Measurements from ENCODE around the gene ARIH2. TPM values are rescaled to one million over a fixed set of nuclear protein-coding genes. Genes with fewer than 3 reads are reported as not detected.

The ARIH2 gene
- total RNA-seq, 1 donor from 2014 or later, result 41.0 TPM

DNA sequence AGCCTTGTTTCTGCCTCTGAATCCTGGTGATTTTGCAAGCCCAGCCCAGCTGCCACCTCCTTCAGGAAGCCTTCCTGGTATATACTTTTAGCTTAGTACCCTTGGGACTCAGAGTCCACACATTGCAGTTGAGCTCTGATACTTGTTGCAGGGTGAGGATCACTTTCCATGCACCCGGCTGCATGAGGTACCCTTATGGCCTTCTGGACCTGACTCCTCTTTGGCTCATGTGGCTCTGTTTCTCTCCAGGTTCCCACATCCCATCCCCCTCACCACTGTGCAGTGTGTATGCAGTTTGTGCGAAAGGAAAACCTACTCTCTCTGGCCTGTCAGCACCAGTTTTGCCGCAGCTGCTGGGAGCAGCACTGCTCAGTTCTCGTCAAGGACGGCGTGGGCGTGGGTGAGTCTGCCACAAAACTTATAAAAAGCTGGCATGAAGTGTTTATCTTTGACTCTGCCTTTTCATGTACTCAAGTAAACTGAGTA lies 48.3 kb downstream of the ARIH2 start:
- no peak for ATAC-seq
- DNase-seq (ENCODE audit: low spot score), result no peak

DNA sequence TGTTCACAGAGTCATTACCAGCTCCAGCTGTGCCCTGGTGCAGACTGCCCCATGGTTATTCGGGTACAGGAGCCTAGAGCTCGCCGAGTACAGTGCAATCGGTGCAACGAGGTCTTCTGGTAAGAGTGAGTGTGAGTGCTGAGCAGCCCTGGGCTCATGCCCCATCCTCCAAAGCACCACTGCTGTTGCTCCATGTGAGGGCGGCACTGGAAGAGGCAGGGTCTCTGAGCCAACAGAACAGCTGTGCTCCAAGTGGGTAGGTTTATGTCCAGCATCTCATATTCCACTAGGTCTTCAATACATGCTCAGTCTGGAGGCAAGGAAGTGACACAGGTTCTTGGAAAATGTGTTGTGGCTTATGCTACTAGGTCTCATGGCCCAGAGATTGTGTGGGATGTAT lies 51.9 kb downstream of the ARIH2 start:
- no peak for ATAC-seq
- DNase-seq (ENCODE audit: low spot score), result no peak

DNA sequence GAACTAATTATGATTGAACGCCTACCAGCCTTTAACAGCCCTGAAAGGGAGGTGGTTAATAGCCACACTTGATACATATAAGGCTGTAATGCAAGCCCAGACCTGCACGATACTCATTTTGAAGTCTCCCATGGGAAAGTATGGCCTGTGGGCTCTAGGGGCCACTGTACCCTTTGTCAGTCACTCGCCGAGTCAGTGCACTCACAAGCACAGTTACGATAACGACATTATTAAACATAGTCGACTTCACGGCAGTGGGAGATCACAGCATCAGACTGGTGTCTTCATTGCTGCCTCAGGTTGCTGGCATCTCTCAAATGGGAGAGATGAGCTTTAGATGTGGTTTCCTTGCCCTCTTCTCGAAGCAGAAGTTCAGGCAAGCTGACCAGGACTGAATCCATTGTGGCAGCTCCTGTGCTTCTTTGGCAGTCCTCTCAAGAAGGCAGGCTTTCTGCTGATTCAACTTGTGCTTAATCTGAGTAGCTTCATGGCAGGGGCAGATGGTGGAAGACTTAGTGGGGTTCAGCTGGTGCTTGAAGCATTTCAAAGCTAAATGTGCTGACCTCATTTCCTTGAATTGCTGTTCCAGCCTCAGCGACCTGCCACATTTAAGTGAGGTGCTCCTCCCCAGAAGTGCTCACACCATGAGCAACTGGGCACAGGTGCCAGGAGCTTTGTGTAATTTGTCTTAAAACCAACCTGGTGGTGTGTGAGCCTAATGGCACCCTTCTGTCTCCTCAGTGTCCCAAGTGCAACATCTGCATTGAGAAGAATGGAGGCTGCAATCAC lies 55.6 kb downstream of the ARIH2 start:
- ATAC-seq, result no peak
- DNase-seq (ENCODE audit: low spot score), result no peak

DNA sequence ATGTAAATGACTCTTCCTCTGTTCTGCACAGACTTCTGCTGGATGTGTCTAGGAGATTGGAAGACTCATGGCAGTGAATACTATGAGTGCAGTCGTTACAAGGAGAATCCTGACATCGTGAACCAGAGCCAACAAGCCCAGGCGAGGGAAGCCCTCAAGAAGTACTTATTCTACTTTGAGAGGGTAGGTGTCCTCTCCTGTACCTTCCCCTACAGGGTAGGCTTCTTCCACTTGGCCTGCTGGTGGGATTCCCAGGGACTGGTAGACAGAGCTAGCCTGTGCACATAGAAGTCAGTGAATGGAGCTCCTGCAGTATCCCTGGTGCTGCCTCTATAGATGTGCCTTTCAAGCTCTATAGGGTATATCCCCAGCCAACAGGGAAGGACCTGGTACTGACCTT lies 60.8 kb downstream of the ARIH2 start:
- DNase-seq (ENCODE audit: low spot score) (no peak), ATAC-seq (no peak)

DNA sequence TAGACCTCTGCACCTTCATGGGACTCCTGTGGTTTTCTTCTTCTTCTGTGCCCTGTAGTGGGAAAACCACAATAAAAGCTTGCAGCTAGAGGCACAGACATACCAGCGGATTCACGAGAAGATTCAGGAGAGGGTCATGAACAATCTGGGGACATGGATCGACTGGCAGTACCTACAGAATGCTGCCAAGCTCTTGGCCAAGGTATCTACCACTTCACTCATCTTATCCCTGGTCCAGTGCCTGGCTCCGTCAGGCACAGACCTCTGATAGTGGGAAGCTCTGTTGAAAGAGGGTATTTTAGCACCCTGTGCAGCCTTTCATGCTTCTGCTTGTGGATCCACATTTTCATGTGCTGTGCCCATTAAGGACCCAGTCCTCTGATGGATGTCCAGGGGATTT lies 61.7 kb downstream of the ARIH2 start:
- DNase-seq (ENCODE audit: low spot score), result no peak
- ATAC-seq, result no peak

DNA sequence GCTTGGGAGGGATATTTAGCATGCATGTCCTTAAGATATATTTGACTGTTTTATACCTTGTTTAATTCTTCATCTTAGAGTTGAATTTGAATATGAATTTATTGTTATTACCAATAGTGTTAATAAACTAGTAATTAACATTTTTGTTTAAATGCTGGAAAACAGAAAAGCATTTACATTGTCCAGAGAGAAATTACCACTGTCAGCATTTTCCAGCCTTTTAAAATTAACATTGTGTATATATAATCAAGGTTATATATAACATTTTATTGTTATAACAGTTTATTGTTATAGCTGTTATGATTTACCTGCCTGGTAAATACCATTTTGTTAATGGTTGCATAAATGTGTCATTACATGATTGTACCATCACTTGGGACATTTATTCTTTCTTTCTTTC lies 63.4 kb downstream of the ARIH2 start:
- ATAC-seq (no peak), DNase-seq (ENCODE audit: low spot score) (no peak)

DNA sequence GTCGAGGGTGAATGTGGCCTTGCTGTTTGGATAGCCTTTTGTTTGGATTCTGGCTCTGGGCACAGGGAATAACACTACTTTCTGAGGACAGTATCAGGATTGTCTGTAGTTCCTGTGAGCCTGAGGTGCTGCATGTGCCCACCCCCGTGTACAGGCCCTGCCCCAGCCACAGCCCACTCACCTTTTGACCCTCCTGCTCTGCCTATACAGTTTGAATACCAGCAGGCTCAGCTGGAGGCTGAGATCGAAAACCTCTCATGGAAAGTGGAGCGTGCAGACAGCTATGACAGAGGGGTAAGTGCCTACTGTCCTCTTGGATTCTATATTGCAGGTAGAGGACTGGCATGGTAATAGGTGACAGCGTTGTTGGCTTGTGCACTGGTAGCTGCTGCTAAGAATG lies 64.0 kb downstream of the ARIH2 start:
- ATAC-seq (no peak), DNase-seq (ENCODE audit: low spot score) (no peak)

DNA sequence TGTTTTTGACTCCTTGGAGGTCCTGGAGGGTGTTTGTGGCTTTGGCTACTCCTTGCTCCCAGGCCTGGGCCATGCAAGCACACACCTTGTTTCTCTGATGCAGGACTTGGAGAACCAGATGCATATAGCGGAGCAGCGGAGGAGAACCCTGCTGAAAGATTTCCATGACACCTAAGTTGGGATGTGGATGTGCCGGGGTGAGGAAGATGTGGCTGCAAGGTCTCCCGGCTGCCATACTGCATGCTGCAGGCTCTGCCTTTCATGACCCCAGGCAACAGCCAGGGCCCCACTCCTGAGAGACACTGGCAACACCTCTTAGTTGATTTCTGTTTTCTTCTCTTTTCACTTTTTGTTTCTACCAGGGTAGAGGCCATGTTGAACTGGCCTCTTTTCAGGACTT lies 64.5 kb downstream of the ARIH2 start:
- no peak for DNase-seq (ENCODE audit: low spot score)
- no peak for ATAC-seq

DNA sequence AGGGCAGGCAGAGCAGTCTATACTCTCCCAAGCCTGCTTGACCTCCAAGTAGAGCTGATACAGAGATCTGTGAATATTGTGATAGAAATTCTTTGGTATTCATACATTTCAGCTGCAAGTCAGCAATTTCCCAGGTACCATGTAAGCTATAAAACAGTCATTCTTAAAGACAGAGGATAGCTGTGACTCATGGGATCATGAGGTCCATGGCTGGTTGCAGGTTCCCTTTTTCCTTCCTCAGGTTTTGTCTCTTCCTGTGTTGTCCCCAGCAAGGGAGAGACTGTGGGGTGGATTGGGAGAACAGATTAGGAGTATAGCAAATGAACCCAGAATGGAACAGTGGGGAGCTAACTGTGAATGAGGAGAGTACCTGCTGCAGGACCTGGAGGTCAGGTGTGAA lies 66.0 kb downstream of the ARIH2 start:
- no peak for DNase-seq (ENCODE audit: low spot score)
- no peak for ATAC-seq

DNA sequence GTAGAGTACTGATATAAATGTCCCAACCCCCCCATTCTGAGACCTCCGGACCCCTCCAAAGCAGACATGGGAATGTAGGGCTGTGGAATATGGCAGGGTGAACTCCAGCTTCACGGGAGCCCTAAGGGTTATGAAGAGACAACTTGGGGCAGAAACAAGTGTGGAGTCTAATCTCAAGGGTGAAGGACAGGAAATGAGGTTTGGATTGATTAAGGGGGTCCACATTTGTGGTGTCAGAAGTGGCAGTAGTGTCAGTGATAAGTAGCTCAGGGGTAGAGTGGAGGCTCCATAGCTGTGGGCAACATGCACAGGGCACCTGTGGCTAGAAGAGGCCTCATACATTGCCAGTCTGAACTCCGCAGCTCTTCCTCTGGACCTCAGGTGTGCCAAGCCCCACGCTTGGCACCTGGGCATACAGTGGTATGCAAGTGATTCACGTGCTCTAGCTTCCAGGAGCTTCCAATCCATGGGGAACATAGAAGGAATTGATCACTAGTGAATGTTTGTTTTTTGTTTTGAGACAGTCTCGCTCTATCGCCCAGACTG lies 67.3 kb downstream of the ARIH2 start:
- DNase-seq (ENCODE audit: low spot score) (no peak), ATAC-seq (no peak)

DNA sequence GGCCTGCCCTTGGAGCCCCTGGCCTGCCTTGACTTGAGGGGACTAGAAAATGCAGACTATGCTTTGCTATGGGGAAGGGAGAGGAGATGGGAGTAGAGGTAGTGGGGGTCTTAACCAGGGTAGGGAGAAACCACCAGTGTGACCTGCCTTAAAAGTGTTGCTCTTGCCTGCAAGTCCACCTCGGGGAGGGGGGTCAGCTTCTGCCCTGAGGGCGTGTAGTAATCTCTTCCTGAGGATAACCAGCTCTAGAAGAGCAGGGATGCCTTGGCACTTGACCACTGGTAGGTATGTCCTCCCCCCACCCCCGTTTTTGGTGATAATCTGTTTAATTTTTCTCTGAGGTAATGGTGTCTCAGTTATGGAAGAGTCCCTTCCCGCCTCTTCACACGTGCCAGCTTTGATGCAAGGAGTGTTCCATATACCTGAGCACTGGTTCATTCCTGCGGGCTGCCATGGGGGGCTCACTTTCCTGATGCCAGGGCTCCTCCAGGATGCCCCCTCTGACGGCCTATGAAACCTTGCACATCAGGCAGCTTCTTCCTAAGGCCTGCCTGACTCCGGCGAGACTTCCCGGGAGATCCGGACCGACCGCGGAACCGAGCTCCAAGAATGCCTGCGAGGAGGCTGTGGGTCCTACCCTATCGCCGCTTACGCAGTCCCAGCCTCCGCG lies 70.6 kb downstream of the ARIH2 start:
- ATAC-seq (no peak), DNase-seq (ENCODE audit: low spot score) (no peak)

DNA sequence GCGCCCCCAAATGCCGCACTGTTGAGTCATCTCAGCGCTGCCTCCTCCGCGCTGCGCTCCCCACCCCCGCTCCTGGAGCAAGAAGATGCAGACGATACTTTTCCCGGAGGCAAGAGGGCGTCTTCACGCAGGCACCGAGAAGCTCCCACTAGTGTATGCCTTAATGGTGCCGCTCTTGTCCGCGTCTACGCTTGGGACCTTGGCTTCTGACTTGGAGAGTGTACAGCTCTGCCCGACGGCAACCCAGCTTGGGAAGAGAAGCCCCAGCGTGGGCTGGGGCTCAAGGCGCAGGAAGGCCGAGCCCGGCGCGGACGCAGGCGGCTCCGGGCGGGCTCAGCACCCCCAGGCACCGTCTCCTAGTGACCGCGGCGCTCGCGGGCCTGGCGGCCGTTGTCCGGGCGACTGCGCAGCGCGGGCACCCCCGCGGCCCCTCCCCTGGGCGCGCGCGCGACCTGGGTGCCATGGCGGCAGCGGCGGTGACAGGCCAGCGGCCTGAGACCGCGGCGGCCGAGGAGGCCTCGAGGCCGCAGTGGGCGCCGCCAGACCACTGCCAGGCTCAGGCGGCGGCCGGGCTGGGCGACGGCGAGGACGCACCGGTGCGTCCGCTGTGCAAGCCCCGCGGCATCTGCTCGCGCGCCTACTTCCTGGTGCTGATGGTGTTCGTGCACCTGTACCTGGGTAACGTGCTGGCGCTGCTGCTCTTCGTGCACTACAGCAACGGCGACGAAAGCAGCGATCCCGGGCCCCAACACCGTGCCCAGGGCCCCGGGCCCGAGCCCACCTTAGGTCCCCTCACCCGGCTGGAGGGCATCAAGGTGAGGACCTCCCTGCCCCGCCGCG lies 71.4 kb downstream of the ARIH2 start, which contains the start of gene P4HTM:
TSS of gene P4HTM (plus strand) at position 446 of the 840 bp plus-strand sequence. CDS start at position 462, 16 bp downstream.
- peak; percentile 89 for ATAC-seq
- DNase-seq (ENCODE audit: low spot score), result peak; percentile 70

DNA sequence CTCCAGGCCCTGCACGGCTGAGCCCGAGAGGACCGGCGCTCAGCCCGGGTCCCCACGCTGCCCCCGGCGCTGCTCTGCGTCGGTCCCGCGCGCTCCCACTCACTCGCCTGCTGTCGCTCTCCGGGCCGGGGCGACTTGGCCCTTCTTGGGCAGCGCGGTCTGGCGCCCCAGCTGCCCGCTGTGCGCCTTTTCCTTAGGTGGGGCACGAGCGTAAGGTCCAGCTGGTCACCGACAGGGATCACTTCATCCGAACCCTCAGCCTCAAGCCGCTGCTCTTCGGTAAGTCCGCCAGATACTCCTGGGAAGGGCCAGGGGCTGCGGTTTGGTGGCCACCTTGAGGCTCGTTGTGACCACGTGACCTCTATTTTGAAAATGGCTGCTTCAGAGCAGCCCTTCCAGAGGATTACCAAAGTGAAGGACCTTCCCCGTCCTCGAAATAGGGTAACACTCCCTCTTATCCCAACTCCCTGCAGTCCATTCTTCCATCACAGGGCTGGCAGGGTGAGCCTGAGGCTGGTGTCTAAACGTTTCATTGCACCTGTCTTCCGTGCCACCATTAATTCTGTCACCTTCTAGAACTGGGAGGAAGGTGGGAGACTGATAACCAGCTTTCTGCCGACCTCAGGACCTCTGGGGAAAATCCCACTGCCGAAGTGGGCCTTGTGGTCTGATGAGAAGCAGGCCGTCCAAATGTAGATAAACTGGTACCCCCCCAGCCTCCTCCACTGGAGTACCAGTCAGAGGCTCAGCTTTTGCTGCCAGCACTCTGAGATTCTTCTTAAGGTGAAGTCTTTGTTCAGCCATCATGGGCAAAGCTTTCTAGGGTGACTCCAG lies 72.2 kb downstream of the ARIH2 start:
- peak; percentile 48 for DNase-seq (ENCODE audit: low spot score)
- ATAC-seq, result peak; percentile 5

DNA sequence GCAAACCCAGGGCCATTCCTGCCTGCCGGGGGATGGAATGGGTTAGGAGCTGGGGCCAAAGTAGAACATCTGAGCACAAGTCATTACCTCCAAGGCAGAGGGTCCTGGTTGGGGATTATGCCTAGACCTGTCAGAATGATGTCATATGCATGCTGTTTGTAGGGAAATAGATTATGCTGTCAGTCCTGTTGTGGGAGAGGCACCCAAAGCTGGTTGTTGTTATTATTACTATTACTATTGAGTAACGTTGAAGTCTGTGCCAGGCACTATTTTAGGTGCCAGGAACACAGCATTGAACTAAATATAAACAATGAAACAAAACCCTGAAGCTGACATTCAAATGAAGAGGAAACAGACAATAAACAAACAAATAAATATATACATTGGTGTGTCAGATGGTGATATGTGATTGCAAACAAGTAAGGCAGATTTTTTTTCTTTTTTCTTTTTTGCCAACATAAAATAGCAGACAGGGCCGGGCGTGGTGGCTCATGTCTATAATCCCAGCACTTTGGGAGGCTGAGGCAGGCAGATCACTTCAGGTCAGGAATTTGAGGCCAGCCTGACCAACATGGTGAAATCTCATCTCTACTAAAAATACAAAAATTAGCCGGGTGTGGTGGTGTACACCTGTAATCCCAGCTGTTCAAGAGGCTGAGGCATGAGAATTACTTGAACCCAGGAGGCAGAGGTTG lies 73.4 kb downstream of the ARIH2 start:
- no peak for DNase-seq (ENCODE audit: low spot score)

DNA sequence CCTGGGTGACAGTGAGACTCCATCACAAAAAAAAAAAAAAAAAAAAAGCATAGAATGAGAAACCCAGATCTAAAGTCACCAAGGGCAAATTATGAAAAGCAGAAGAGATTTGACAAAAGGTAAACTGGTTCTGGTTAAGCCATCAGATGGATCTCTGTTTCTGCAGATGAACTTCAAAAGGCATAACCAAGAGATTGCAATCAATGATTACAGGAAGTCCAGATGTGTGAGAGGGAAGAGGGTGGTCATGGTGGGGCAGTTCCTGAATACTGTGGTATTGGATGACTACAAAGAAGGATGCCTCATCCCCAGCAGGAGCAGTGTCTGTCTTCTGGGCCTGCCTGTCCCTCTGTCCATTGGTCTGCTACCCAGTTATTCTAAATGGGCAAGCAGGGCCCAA lies 75.2 kb downstream of the ARIH2 start:
- ATAC-seq, result no peak
- DNase-seq (ENCODE audit: low spot score), result no peak

More for the DNA sequence above, 73.4 kb downstream of the ARIH2 start:
- ATAC-seq, result no peak

DNA sequence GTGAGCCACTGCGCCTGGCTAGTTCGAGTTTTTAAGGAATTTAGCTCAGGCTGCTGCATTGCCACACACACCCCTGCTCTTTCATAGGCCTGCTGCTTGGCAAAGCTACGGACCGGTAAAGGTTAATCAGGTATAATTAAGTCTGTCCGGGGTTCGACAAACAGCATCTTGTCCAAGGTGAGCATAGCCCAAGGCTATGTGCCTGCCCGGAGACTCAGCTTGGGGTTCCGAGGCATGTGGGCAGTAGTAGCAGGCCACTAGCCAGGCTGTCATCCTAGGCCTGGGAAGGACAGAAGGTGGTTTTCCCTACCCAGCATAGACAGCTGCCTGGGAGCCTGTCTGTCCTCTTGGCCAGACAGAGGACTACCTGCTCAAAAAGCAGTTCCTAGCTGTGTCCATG lies 78.0 kb downstream of the ARIH2 start:
- DNase-seq (ENCODE audit: low spot score) (no peak), ATAC-seq (no peak)

DNA sequence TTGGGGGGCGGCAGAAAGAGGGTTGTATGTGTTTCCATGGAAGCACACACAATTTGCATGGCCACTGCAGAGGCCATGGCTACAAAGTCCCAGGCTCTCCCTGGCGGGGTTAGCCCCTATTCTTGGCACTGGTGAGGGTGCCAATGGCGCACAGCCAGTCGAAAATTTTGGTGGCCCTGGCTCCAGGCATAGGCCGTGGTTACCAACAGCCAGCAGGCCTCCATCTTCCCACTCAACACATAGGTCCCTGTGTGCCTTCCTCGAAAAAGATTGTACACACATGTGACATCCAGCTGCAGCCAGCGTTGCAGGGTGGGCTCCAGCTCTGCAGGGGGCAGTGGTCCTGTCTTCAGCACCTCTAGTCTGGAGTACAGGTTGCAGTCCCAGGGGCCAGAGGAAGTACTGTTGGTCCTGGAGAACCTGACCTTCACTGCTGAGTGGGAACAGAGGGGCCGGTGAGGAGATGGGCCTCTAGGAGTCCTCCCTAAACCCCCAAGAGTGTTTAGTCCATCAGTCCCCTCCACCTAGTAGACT lies 78.5 kb downstream of the ARIH2 start:
- DNase-seq (ENCODE audit: low spot score) (no peak), ATAC-seq (no peak)

DNA sequence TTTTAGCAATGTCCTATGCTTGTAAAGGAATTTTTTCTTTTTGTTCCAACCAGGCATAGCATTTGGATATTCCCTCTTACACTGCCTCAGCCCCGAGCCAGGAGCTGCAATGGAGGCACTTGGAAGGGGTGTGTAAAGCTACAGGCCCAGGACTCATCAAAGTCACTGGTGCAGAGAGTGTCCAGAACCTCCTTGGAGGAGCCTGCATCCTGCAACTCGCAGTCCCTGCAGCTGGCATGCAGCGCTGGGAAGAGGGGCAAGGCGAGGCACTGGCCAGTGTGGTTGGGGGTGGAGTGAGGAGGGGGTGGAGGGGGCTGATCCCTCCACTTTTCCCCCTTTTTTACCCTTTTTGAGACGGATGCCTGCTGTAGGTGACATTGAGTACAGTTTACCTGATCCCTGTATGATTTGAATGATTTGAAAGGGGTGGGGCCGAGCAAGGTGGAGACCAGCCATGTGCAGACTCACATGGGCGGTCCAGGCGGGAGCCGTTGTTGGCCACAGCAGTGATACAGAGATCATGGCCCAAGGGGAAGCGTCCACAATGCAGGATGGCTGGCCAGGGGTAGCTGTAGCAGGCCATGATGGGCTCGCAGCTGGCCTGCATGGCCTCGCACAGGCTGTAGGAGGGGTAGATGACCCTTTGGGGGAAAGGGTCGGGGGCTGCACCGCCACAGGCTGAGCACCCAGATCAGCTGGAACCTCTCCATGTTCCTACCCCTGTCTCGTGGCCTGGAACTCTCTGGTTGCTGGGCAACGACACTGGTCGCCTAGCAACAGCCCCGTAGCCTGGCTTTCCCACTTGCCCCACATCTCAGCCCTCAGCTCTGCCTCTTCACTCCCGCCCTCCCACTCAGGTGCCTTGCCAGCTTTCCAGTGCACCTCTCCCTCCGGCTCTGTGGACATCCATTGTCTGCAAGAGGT lies 79.3 kb downstream of the ARIH2 start:
- no peak for DNase-seq (ENCODE audit: low spot score)

More for the DNA sequence above, 79.3 kb downstream of the ARIH2 start:
- no peak for ATAC-seq

Data from left lobe of liver (tissue), 2 donors.